ENCODE data around the gene CFAP69.
A peak's percentile ranks its signal among the peaks of the same experiment; 100 is the strongest.
"Not testable (repeated sequence)": the region's sequence is repeated elsewhere in the genome, so short reads cannot be mapped to it uniquely, and the experiment has no call there.

The CFAP69 gene

GRCh38 chr7:90244565-90244908, 437 bp upstream of the CFAP69 start:
- H3K4me3 Mint-ChIP-seq: peak overlapping the region; percentile 95
- no peaks in the 10 kb centered on the region for H3K9me3 Mint-ChIP-seq (ENCODE audit: low read depth)
- peaks cover 22% of the 10 kb centered on the region for H3K27me3 Mint-ChIP-seq
- H3K36me3 Mint-ChIP-seq: no peaks in the 10 kb centered on the region
- H3K27ac Mint-ChIP-seq: no peak overlapping the region
- peaks cover 13% of the 10 kb centered on the region for H3K4me1 Mint-ChIP-seq (ENCODE audit: low read depth)

- peak overlapping the region; percentile 95 for H3K4me3 Mint-ChIP-seq
- H3K27ac Mint-ChIP-seq: no peak overlapping the region
- H3K36me3 Mint-ChIP-seq: no peaks in the 10 kb centered on the region
- H3K4me1 Mint-ChIP-seq (ENCODE audit: low read depth): peaks cover 13% of the 10 kb centered on the region
- peaks cover 26% of the 10 kb centered on the region for H3K27me3 Mint-ChIP-seq
- H3K9me3 Mint-ChIP-seq (ENCODE audit: low read depth): no peaks in the 10 kb centered on the region
Measured at GRCh38 chr7:90246171-90246570, 1.2 kb downstream of the CFAP69 start.

- H3K4me3 Mint-ChIP-seq: no peak overlapping the region
- peaks cover 13% of the 10 kb centered on the region for H3K4me1 Mint-ChIP-seq (ENCODE audit: low read depth)
- peaks cover 20% of the 10 kb centered on the region for H3K27me3 Mint-ChIP-seq
- H3K36me3 Mint-ChIP-seq: no peaks in the 10 kb centered on the region
- no peak overlapping the region for H3K27ac Mint-ChIP-seq
- H3K9me3 Mint-ChIP-seq (ENCODE audit: low read depth): no peaks in the 10 kb centered on the region
Measured at GRCh38 chr7:90248706-90249105, 3.7 kb downstream of the CFAP69 start.

GRCh38 chr7:90250601-90251303, 5.8 kb downstream of the CFAP69 start:
- Mint-ChIP-seq H3K27ac (no peak overlapping the region), H3K36me3 (peaks cover 2% of the 10 kb centered on the region), H3K4me3 (no peak overlapping the region), H3K9me3 (ENCODE audit: low read depth) (no peaks in the 10 kb centered on the region), H3K27me3 (peaks cover 26% of the 10 kb centered on the region), H3K4me1 (ENCODE audit: low read depth) (peaks cover 5% of the 10 kb centered on the region)

- Mint-ChIP-seq H3K36me3 (peaks cover 2% of the 10 kb centered on the region), H3K27me3 (peaks cover 24% of the 10 kb centered on the region), H3K9me3 (ENCODE audit: low read depth) (no peaks in the 10 kb centered on the region), H3K4me3 (no peak overlapping the region), H3K27ac (no peak overlapping the region), H3K4me1 (ENCODE audit: low read depth) (no peaks in the 10 kb centered on the region)
Measured at GRCh38 chr7:90251304-90251635, 6.3 kb downstream of the CFAP69 start.

- H3K27ac Mint-ChIP-seq; H3K4me1 Mint-ChIP-seq (ENCODE audit: low read depth); H3K36me3 Mint-ChIP-seq; H3K4me3 Mint-ChIP-seq; H3K9me3 Mint-ChIP-seq (ENCODE audit: low read depth): not testable (repeated sequence)
- H3K27me3 Mint-ChIP-seq: peaks cover 22% of the 10 kb centered on the region
Measured at GRCh38 chr7:90256011-90256410, 11.0 kb downstream of the CFAP69 start.

GRCh38 chr7:90256778-90257177, 11.8 kb downstream of the CFAP69 start:
- no peaks in the 10 kb centered on the region for H3K4me1 Mint-ChIP-seq (ENCODE audit: low read depth)
- H3K9me3 Mint-ChIP-seq (ENCODE audit: low read depth): no peaks in the 10 kb centered on the region
- H3K36me3 Mint-ChIP-seq: peaks cover 2% of the 10 kb centered on the region
- H3K27me3 Mint-ChIP-seq: peaks cover 22% of the 10 kb centered on the region
- no peak overlapping the region for H3K4me3 Mint-ChIP-seq
- H3K27ac Mint-ChIP-seq: no peak overlapping the region

- Mint-ChIP-seq H3K4me1 (ENCODE audit: low read depth) (no peaks in the 10 kb centered on the region), H3K36me3 (no peaks in the 10 kb centered on the region), H3K9me3 (ENCODE audit: low read depth) (no peaks in the 10 kb centered on the region), H3K4me3 (no peak overlapping the region), H3K27me3 (peaks cover 12% of the 10 kb centered on the region), H3K27ac (no peak overlapping the region)
Measured at GRCh38 chr7:90261441-90261840, 16.5 kb downstream of the CFAP69 start.

- H3K4me1 Mint-ChIP-seq (ENCODE audit: low read depth): no peaks in the 10 kb centered on the region
- no peak overlapping the region for H3K4me3 Mint-ChIP-seq
- H3K27me3 Mint-ChIP-seq: peaks cover 10% of the 10 kb centered on the region
- H3K27ac Mint-ChIP-seq: no peak overlapping the region
- H3K9me3 Mint-ChIP-seq (ENCODE audit: low read depth): no peaks in the 10 kb centered on the region
- H3K36me3 Mint-ChIP-seq: no peaks in the 10 kb centered on the region
Measured at GRCh38 chr7:90262438-90262837, 17.5 kb downstream of the CFAP69 start.

- H3K4me1 Mint-ChIP-seq (ENCODE audit: low read depth): no peaks in the 10 kb centered on the region
- H3K27ac Mint-ChIP-seq: no peak overlapping the region
- H3K27me3 Mint-ChIP-seq: peaks cover 10% of the 10 kb centered on the region
- H3K4me3 Mint-ChIP-seq: no peak overlapping the region
- H3K9me3 Mint-ChIP-seq (ENCODE audit: low read depth): no peaks in the 10 kb centered on the region
- no peaks in the 10 kb centered on the region for H3K36me3 Mint-ChIP-seq
Measured at GRCh38 chr7:90266808-90267207, 21.8 kb downstream of the CFAP69 start.

GRCh38 chr7:90267263-90267858, 22.4 kb downstream of the CFAP69 start:
- H3K4me1 Mint-ChIP-seq (ENCODE audit: low read depth): no peaks in the 10 kb centered on the region
- H3K27me3 Mint-ChIP-seq: peaks cover 10% of the 10 kb centered on the region

GRCh38 chr7:90269163-90269562, 24.2 kb downstream of the CFAP69 start:
- H3K27ac Mint-ChIP-seq: no peak overlapping the region

More at GRCh38 chr7:90267263-90267858, 22.4 kb downstream of the CFAP69 start:
- H3K36me3 Mint-ChIP-seq: no peaks in the 10 kb centered on the region
- H3K27ac Mint-ChIP-seq: no peak overlapping the region
- H3K9me3 Mint-ChIP-seq (ENCODE audit: low read depth): no peaks in the 10 kb centered on the region
- H3K4me3 Mint-ChIP-seq: no peak overlapping the region

GRCh38 chr7:90270431-90271178, 25.6 kb downstream of the CFAP69 start:
- no peaks in the 10 kb centered on the region for H3K36me3 Mint-ChIP-seq
- peaks cover 6% of the 10 kb centered on the region for H3K27me3 Mint-ChIP-seq
- no peaks in the 10 kb centered on the region for H3K4me1 Mint-ChIP-seq (ENCODE audit: low read depth)
- no peak overlapping the region for H3K4me3 Mint-ChIP-seq
- H3K27ac Mint-ChIP-seq: no peak overlapping the region
- no peaks in the 10 kb centered on the region for H3K9me3 Mint-ChIP-seq (ENCODE audit: low read depth)

More at GRCh38 chr7:90269163-90269562, 24.2 kb downstream of the CFAP69 start:
- Mint-ChIP-seq H3K36me3 (no peaks in the 10 kb centered on the region), H3K4me1 (ENCODE audit: low read depth) (no peaks in the 10 kb centered on the region), H3K4me3 (no peak overlapping the region), H3K9me3 (ENCODE audit: low read depth) (no peaks in the 10 kb centered on the region), H3K27me3 (peaks cover 10% of the 10 kb centered on the region)

- Mint-ChIP-seq H3K4me1 (ENCODE audit: low read depth) (no peaks in the 10 kb centered on the region), H3K27ac (no peak overlapping the region), H3K4me3 (no peak overlapping the region)
Measured at GRCh38 chr7:90271753-90272152, 26.8 kb downstream of the CFAP69 start.

GRCh38 chr7:90272242-90272641, 27.3 kb downstream of the CFAP69 start:
- H3K4me1 Mint-ChIP-seq (ENCODE audit: low read depth): no peaks in the 10 kb centered on the region
- H3K36me3 Mint-ChIP-seq: no peaks in the 10 kb centered on the region
- H3K27ac Mint-ChIP-seq: no peak overlapping the region
- H3K27me3 Mint-ChIP-seq: peaks cover 4% of the 10 kb centered on the region
- H3K4me3 Mint-ChIP-seq: no peak overlapping the region
- no peaks in the 10 kb centered on the region for H3K9me3 Mint-ChIP-seq (ENCODE audit: low read depth)

More at GRCh38 chr7:90271753-90272152, 26.8 kb downstream of the CFAP69 start:
- H3K9me3 Mint-ChIP-seq (ENCODE audit: low read depth): no peaks in the 10 kb centered on the region
- H3K27me3 Mint-ChIP-seq: peaks cover 4% of the 10 kb centered on the region
- no peaks in the 10 kb centered on the region for H3K36me3 Mint-ChIP-seq

Measured in activated naive CD8-positive, alpha-beta T cell (primary cell).